Measurements from ENCODE around the gene DGCR8. TPM values are rescaled to one million over a fixed set of nuclear protein-coding genes. Genes with fewer than 3 reads are reported as not detected.

The DGCR8 gene
- total RNA-seq, 2 experiments from 2014 or later = 35.0 to 38.8 TPM

DNA sequence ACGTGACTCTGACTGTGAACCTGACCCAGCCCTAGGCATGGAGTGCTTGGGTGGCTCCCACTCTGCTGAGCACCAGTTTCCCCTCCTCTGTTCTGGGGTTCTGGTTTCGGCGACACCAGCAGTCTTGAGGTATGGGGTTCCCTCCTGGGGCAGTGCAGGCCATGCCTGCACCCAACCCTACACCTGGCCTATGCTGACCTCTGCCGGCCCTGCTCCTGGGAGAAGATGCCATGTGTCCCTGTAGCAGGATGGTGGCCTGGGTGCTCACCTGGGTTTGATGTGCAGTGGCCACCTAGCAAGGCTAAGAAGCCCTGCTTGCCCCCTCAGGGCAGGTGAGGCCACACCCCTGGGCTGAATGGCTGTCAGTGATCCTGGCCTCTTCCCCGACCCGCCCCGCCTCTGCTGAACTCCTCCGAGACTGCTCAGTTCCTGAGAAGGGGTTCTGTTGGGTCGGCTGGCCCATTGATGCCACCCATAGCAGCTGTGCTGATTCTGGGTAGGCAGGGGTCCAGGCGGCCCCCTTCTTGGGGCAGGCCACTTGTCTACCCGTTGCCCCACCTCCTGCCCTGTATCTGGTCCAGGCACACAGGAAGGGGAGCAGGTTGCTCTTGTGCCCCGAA, 54.0 kb downstream of the DGCR8 start:
- peak overlapping the region; percentile 72 for H3K4me3 Mint-ChIP-seq
- H3K27me3 Mint-ChIP-seq = no peaks in the 10 kb centered on the region
- H3K9me3 Mint-ChIP-seq = no peaks in the 10 kb centered on the region
- POLR2A ChIA-PET = interaction anchor here (0.7 kb wide), 1 partner anchor 26 kb away, joined by 3 read pairs; no protein-coding TSS in a partner anchor
- no peaks in the 10 kb centered on the region for H3K36me3 Mint-ChIP-seq (ENCODE audit: low read depth)
- CTCF ChIA-PET = no interaction called here
- TF ChIP-seq CTCF (IDR thresholded peaks at IDR 0.05) = no peak
- intact Hi-C loops (cut with micrococcal nuclease) = no loop called here
- ATAC-seq (no peak), DNase-seq (no peak)
- no peak overlapping the region for H3K27ac Mint-ChIP-seq
- peaks cover 45% of the 10 kb centered on the region for H3K4me1 Mint-ChIP-seq (ENCODE audit: low read depth)

GRCh38 chr22:20135265-20135664, 55.2 kb downstream of the DGCR8 start:
- intact Hi-C loops (cut with micrococcal nuclease) = no loop called here
- H3K4me1 Mint-ChIP-seq (ENCODE audit: low read depth) = peaks cover 37% of the 10 kb centered on the region
- ChIA-PET CTCF (no interaction called here), POLR2A (interaction anchor here (0.6 to 1.6 kb wide), 3 partner anchors 8 to 405 kb away, joined by 3 to 6 read pairs (median 3); no protein-coding TSS in a partner anchor)
- H3K36me3 Mint-ChIP-seq (ENCODE audit: low read depth) = peaks cover 3% of the 10 kb centered on the region
- DNase-seq = no peak
- H3K9me3 Mint-ChIP-seq = no peaks in the 10 kb centered on the region
- no peak for ATAC-seq
- no peaks in the 10 kb centered on the region for H3K27me3 Mint-ChIP-seq
- TF ChIP-seq CTCF (IDR thresholded peaks at IDR 0.05) = no peak
- H3K27ac Mint-ChIP-seq = no peak overlapping the region
- no peak overlapping the region for H3K4me3 Mint-ChIP-seq

GRCh38 chr22:20135806-20136602, 56.0 kb downstream of the DGCR8 start:
- POLR2A ChIA-PET = interaction anchor here (0.9 to 1.8 kb wide), 3 partner anchors 9 to 18 kb away, joined by 3 to 6 read pairs (median 4); no protein-coding TSS in a partner anchor
- ATAC-seq = no peak
- DNase-seq = no peak
- H3K27me3 Mint-ChIP-seq = no peaks in the 10 kb centered on the region
- no peak overlapping the region for H3K4me3 Mint-ChIP-seq
- intact Hi-C loops (cut with micrococcal nuclease) = no loop called here
- TF ChIP-seq CTCF (IDR thresholded peaks at IDR 0.05) = no peak
- peaks cover 3% of the 10 kb centered on the region for H3K36me3 Mint-ChIP-seq (ENCODE audit: low read depth)
- H3K9me3 Mint-ChIP-seq = no peaks in the 10 kb centered on the region
- CTCF ChIA-PET = no interaction called here
- peaks cover 37% of the 10 kb centered on the region for H3K4me1 Mint-ChIP-seq (ENCODE audit: low read depth)
- H3K27ac Mint-ChIP-seq = no peak overlapping the region

DNA sequence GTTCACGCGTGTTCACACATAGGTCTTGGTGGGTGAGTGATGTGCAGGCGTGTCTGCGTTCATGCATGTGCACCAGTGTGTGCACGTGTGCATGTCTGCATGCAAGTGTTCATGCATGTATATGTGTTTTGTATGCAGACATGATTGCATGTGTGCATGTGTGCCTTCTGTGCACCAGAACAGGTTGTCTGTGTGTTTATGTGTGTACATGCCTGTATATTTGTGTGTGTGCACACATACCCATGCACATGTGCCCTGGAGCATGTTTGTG, 56.5 kb downstream of the DGCR8 start:
- peaks cover 37% of the 10 kb centered on the region for H3K4me1 Mint-ChIP-seq (ENCODE audit: low read depth)
- H3K9me3 Mint-ChIP-seq = no peaks in the 10 kb centered on the region
- intact Hi-C loops (cut with micrococcal nuclease) = no loop called here
- H3K27me3 Mint-ChIP-seq = no peaks in the 10 kb centered on the region
- no peak for DNase-seq
- CTCF ChIA-PET = no interaction called here
- TF ChIP-seq CTCF (IDR thresholded peaks at IDR 0.05) = no peak
- POLR2A ChIA-PET = interaction anchor here (1.8 kb wide), 1 partner anchor 13 kb away, joined by 4 read pairs; no protein-coding TSS in a partner anchor
- H3K4me3 Mint-ChIP-seq = no peak overlapping the region
- no peak for ATAC-seq
- no peak overlapping the region for H3K27ac Mint-ChIP-seq
- peaks cover 3% of the 10 kb centered on the region for H3K36me3 Mint-ChIP-seq (ENCODE audit: low read depth)

DNA sequence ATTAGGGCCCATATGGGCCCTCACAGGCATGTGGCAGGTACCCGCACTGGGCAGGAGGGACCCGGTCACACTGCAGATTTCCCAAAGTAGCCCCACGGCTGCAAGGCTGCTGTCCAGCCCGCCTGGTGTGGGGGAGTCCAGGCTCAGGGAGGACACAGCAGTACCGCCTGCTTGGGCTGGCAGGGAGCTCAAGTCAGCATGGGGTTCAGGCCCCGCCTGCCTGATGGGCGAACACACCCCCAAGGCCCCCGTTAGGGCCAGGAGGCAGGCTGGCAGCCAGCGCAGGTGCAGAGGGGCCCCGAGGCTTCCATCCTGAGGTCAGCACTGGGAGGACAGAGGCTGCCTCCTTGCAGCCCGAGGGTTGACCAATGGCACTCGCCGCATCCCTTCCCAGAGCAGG, 57.1 kb downstream of the DGCR8 start:
- ChIA-PET CTCF (interaction anchor here (1.2 kb wide), 1 partner anchor 8 kb away, joined by 3 read pairs; no protein-coding TSS in a partner anchor), POLR2A (interaction anchor here (0.9 to 1.8 kb wide), 2 partner anchors 13 to 19 kb away, joined by 3 to 4 read pairs; no protein-coding TSS in a partner anchor)

More for the DNA sequence above, 57.1 kb downstream of the DGCR8 start:
- no peak overlapping the region for H3K4me3 Mint-ChIP-seq
- no peaks in the 10 kb centered on the region for H3K27me3 Mint-ChIP-seq
- intact Hi-C loops (cut with micrococcal nuclease) = no loop called here
- no peak for TF ChIP-seq CTCF (IDR thresholded peaks at IDR 0.05)
- no peaks in the 10 kb centered on the region for H3K9me3 Mint-ChIP-seq
- ATAC-seq (no peak), DNase-seq (no peak)
- peaks cover 37% of the 10 kb centered on the region for H3K4me1 Mint-ChIP-seq (ENCODE audit: low read depth)
- no peak overlapping the region for H3K27ac Mint-ChIP-seq
- H3K36me3 Mint-ChIP-seq (ENCODE audit: low read depth) = peaks cover 3% of the 10 kb centered on the region
